Measurements from ENCODE around the gene CALM3.

CALM3 gene

DNA sequence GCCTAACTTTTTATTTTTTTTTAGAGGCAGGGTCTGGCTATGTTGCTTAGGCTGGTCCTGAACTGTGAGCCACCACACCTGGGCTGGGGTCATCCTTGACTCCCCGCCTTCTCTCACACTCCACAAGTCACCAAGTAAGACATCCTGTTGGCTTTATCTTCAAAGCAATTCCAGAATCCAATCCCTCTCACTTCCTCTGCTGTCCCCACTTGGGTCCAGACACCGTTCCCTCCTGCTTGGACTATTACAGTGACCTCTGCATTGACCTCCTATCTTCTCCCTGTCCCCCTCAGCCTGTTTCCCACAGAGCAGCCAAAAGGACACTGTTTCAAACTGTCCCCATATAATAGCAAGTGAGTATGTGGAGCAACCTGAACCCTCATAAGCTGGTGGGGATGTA, 39.5 kb downstream of the CALM3 start:
- Histone ChIP-seq H3K4me3 (ENCODE audit: low read length) (no peak overlapping the region), H2AFZ (ENCODE audit: low read depth, low read length) (no peak overlapping the region), H3K27me3 (ENCODE audit: insufficient read depth, low read length) (peaks cover 17% of the 10 kb centered on the region), H3K9me3 (ENCODE audit: low read length) (no peaks in the 10 kb centered on the region), H3K4me1 (ENCODE audit: insufficient read depth, low read length) (peaks cover 25% of the 10 kb centered on the region), H3K36me3 (ENCODE audit: insufficient read depth, low read length) (no peaks in the 10 kb centered on the region)

DNA sequence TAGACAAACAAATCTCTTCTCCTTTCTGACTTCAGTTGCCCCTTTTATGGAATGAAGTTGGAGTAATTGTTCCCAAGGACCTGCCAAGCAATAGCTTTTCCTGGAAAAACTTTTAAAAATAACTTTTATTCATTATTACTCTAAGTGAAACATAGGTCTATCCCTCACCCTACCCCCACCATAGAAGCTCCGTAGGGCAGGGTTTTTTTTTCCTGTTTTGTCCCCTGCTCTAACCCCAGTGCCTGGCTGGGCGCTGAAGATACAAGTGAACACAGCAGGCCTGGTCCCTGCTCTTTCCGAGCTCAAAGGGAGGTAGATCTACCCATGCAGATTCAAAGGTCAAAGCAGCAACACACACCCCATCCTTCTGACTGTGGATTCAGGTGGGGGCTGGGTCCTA, 43.6 kb downstream of the CALM3 start:
- Histone ChIP-seq H2AFZ (ENCODE audit: low read depth, low read length) (no peak overlapping the region), H3K4me3 (ENCODE audit: low read length) (no peak overlapping the region), H3K9me3 (ENCODE audit: low read length) (peaks cover 11% of the 10 kb centered on the region), H3K4me1 (ENCODE audit: insufficient read depth, low read length) (peaks cover 3% of the 10 kb centered on the region), H3K27me3 (ENCODE audit: insufficient read depth, low read length) (peaks cover 9% of the 10 kb centered on the region), H3K36me3 (ENCODE audit: insufficient read depth, low read length) (no peaks in the 10 kb centered on the region)

DNA sequence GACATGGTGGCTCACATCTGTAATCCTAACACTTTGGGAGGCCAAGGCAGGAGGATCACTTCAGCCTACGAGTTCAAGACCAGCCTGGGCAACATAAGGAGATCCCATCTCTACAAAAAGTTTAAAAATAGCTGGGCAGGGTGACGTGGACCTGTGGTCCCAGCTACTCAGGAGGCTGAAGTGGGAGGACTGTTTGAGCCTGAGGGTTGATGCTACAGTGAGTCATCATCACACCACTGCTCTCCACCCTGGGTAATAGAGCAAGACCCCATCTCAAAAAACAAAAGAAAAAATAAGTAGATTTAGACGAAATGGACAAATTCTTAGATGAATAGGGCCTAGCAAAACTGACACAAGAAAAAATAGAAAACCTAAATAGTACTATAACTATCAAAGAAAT, 45.3 kb downstream of the CALM3 start:
- no peak overlapping the region for H3K4me3 ChIP-seq (ENCODE audit: low read length)
- H3K27me3 ChIP-seq (ENCODE audit: insufficient read depth, low read length), result no peaks in the 10 kb centered on the region
- H3K4me1 ChIP-seq (ENCODE audit: insufficient read depth, low read length), result no peaks in the 10 kb centered on the region
- no peak overlapping the region for H2AFZ ChIP-seq (ENCODE audit: low read depth, low read length)
- H3K36me3 ChIP-seq (ENCODE audit: insufficient read depth, low read length), result no peaks in the 10 kb centered on the region
- H3K9me3 ChIP-seq (ENCODE audit: low read length), result peaks cover 11% of the 10 kb centered on the region

DNA sequence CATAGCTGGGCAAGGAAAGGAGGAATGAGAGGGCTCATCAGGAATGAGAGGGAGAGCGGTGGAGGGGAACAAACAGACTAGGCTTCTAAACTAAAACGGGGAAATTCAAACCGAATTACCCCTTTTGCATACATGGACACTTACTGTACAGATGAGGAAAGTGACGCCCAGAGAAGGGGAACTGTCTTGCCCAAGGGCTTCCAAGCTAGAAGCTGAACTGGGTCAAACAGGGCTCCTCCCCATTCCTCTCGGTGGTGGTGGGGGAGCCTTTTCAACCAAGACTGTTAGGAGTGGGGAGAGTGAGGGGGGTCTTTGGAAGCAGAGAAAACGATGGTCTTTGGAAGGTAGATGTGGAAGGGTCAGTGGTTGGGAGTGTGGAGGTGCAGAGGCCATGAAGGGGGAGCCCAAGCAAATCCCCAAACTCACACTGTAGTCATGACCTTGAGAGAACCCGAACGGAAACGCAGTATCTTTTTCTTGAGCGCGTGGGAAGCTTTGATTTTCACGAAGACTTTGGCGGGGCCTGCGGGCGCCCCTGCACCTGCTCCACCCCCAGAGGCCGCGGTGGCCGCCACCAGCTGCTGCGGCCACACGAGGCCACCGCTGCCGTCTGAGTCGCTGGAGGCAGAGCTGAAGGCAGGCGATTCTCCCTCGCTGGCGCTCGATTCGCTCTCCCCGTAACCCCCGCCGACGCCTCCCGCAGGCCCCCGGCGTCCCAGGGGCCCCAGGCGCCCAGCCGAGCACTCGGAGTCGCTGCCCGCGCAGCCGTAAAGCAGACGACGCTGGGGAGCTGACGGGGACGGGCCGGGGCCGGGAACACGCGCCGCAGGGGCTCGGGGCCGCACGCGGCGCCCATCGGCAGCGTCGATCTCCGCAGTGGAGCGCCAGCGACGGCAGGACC, 47.2 kb downstream of the CALM3 start:
- Histone ChIP-seq H2AFZ (ENCODE audit: low read depth, low read length) (no peak overlapping the region), H3K4me1 (ENCODE audit: insufficient read depth, low read length) (no peaks in the 10 kb centered on the region), H3K27me3 (ENCODE audit: insufficient read depth, low read length) (no peaks in the 10 kb centered on the region), H3K9me3 (ENCODE audit: low read length) (peaks cover 11% of the 10 kb centered on the region), H3K4me3 (ENCODE audit: low read length) (no peak overlapping the region), H3K36me3 (ENCODE audit: insufficient read depth, low read length) (no peaks in the 10 kb centered on the region)

DNA sequence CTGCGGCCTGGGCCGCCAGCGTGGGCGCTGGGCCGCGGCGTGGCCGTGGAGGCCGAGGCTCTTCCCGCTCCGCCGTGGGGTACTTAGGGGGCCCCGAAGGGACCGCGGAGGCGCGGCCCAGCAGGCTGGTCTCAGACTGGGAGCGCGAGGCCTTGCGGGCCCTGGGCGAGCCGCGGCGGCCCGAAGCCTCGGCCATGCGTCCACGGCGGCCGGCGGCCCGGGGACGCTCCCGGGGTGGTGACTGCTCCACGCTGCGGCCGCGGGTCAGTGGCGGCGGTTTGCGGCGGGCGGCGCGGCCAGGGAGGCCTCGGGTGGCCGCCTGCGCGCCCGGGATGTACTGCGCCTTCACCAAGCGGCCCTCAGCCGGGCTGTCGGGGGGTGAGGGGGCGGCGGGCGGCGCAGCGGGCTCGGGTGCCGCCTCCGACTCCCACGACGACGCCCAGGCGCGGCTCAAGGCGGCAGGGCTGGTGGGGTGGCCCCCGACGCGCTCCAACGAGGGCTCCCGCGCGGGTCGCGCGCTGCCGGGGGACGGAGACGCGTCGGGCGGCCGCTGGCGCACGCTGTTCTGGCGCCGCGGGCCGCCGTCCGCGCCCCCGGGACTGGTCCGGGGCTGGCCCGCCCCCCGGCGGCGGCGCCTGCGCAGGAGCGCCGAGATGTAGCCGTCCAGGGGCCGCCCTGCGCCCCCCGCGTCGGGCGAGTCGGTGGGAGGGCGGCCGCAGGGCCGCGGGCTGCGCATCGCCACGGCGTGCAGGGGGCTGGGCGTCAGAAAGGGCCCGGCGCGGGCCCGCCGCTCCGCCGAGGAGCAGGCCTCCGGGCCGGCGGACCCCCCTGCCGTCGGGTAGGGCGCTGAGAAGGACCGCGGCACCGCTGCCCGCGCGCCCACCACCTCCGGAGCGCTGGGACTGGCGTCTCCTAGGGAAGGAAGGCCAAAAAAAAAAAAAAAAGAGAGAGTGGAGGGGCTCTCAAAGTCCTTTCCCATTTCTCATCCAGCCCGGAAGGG, 48.1 kb downstream of the CALM3 start:
- Histone ChIP-seq H2AFZ (ENCODE audit: low read depth, low read length) (no peak overlapping the region), H3K4me1 (ENCODE audit: insufficient read depth, low read length) (peaks cover 6% of the 10 kb centered on the region), H3K36me3 (ENCODE audit: insufficient read depth, low read length) (no peaks in the 10 kb centered on the region), H3K27me3 (ENCODE audit: insufficient read depth, low read length) (no peaks in the 10 kb centered on the region), H3K9me3 (ENCODE audit: low read length) (peaks cover 11% of the 10 kb centered on the region), H3K4me3 (ENCODE audit: low read length) (no peak overlapping the region)

DNA sequence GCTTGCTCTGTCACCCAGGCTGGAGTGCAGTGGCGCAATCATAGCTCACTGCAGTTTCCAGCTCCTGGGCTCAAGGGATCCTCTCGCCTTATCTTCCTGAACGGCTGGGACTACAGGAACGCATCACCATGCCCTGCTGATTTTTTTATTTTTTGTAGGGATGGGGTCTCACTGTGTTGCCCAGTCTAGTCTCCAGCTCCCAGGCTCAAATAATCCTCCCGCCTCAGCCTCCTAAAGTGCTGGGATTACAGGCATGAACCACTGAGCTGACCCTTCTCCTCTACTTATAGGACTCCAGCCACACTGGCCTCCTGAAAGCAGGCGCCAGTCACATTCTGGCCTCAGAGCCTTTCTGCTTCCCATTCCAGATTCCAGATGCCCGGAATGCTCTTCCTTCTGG, 49.3 kb downstream of the CALM3 start:
- no peaks in the 10 kb centered on the region for H3K27me3 ChIP-seq (ENCODE audit: insufficient read depth, low read length)
- H2AFZ ChIP-seq (ENCODE audit: low read depth, low read length), result no peak overlapping the region
- H3K4me1 ChIP-seq (ENCODE audit: insufficient read depth, low read length), result peaks cover 13% of the 10 kb centered on the region
- H3K4me3 ChIP-seq (ENCODE audit: low read length), result no peak overlapping the region
- no peaks in the 10 kb centered on the region for H3K36me3 ChIP-seq (ENCODE audit: insufficient read depth, low read length)
- peaks cover 11% of the 10 kb centered on the region for H3K9me3 ChIP-seq (ENCODE audit: low read length)

DNA sequence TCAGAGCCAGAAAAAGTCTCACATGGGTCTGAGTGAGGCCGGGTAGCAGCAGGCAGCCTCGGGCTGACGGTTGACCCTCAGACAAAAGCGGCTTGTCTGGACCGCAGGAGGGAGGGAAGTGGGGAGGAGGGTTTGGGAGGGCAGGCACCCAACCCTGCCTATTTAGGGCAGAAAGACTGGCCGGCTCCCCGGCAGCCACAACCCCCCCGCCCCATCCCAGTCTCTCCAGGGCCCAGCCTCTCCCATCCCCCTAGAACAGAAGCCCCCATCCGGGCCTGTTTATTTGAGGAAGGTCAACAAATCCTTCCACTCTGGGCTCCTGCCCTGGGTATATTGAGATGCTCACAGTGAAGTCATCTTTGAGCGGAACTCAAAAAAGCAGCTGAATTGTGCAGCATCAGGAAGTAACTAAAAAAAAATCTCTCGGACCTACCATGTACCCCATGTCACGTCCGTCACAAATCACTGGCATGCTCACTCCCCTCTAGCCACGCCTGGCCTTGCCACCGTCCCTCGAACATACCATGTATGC, 53.6 kb downstream of the CALM3 start:
- no peak overlapping the region for H2AFZ ChIP-seq (ENCODE audit: low read depth, low read length)
- no peaks in the 10 kb centered on the region for H3K9me3 ChIP-seq (ENCODE audit: low read length)
- H3K27me3 ChIP-seq (ENCODE audit: insufficient read depth, low read length), result no peaks in the 10 kb centered on the region
- no peak overlapping the region for H3K4me3 ChIP-seq (ENCODE audit: low read length)
- H3K4me1 ChIP-seq (ENCODE audit: insufficient read depth, low read length), result peaks cover 26% of the 10 kb centered on the region
- no peaks in the 10 kb centered on the region for H3K36me3 ChIP-seq (ENCODE audit: insufficient read depth, low read length)

DNA sequence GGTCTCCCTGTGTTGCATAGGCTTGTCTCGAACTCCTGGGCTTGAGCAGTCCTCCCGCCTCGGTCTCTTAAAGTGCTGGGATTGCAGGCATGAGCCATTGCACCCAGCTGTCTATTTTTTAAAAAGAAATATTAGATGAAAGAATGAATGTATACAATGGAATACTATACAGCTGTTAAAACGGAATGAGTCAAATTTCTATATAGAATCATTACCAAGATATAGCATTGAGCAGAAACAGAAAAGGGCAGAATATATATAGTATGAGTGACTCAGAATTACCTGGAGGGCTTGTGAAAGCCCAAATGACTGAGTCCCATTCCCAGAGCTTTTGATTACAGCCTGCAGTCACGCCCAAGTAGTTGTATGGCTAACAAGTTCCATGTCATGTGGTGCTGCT, 55.4 kb downstream of the CALM3 start:
- Histone ChIP-seq H3K4me3 (ENCODE audit: low read length) (no peak overlapping the region), H2AFZ (ENCODE audit: low read depth, low read length) (no peak overlapping the region), H3K4me1 (ENCODE audit: insufficient read depth, low read length) (peaks cover 37% of the 10 kb centered on the region), H3K36me3 (ENCODE audit: insufficient read depth, low read length) (no peaks in the 10 kb centered on the region), H3K27me3 (ENCODE audit: insufficient read depth, low read length) (no peaks in the 10 kb centered on the region), H3K9me3 (ENCODE audit: low read length) (no peaks in the 10 kb centered on the region)

DNA sequence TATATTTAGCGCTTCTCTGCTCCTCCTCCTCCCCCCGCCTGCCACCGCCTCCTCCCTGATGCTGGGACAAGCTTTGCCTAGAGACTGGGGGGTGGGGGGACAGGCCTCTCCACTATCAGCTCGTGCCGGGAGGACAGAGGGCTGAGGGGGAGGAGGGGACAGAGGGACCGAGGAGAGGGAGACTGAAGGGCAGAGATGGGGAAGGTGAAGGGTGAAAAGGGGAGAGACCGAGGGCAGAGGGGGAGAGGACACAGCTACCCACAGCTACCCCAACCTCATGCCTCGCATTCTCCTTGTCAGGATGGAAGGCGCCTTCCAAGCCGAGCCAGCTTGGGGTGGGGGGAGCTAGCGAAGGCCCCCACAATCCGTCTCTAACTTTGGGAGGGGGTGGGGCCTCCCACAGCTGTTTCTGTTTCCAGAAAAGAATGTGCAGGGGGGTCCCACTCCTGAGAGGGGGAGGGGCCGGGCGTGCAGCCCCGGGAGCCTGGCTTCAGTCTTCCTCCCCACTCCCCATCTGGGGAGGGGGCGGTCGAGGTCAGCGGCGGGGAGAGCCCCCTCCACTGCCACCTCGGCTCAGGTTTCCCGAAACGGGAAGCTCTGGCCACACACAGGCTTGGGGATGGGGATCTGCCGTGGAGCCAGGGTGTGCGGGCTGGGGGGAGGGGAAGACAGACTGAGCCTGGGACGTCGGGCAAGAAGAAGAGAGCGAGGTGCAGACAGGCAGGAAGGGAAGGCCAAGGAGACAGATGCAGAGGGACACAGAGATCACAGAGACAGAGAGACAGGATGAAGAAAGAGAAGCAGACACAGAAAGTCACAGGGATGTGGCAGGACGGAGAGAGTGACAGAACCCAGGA, 58.2 kb downstream of the CALM3 start:
- peak overlapping the region; percentile 80 for H3K4me3 ChIP-seq (ENCODE audit: low read length)
- no peaks in the 10 kb centered on the region for H3K36me3 ChIP-seq (ENCODE audit: insufficient read depth, low read length)
- H3K27me3 ChIP-seq (ENCODE audit: insufficient read depth, low read length), result no peaks in the 10 kb centered on the region
- H2AFZ ChIP-seq (ENCODE audit: low read depth, low read length), result peak overlapping the region; percentile 6
- H3K9me3 ChIP-seq (ENCODE audit: low read length), result no peaks in the 10 kb centered on the region
- H3K4me1 ChIP-seq (ENCODE audit: insufficient read depth, low read length), result peaks cover 33% of the 10 kb centered on the region

DNA sequence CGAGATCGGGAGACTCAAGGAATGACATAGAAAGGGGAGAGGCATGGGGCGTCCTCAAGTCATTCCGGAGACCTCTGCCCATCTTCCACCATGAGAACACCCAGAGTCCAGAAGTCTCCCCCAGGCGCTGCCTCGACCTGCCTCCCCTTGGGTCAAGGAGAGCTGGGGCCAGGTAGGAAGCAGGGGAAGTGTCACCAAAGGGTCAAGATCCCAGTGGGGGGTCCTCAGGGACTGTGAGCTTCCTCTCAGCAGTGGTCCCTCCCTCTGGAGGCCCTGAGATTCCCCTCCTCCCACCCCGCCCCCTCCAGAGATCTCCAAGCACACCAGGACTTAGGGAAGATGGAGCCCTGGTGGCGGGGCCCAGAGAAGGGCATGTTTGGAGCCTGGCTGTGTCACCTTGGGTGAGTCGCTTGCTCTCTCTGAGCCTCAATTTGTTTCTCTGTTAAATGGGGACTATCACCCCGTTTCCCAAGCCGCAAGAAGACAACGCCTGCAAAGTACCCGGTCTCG, 58.9 kb downstream of the CALM3 start:
- H3K9me3 ChIP-seq (ENCODE audit: low read length), result no peaks in the 10 kb centered on the region
- peak overlapping the region; percentile 74 for H2AFZ ChIP-seq (ENCODE audit: low read depth, low read length)
- no peaks in the 10 kb centered on the region for H3K27me3 ChIP-seq (ENCODE audit: insufficient read depth, low read length)
- H3K4me1 ChIP-seq (ENCODE audit: insufficient read depth, low read length), result peaks cover 28% of the 10 kb centered on the region
- H3K36me3 ChIP-seq (ENCODE audit: insufficient read depth, low read length), result no peaks in the 10 kb centered on the region
- H3K4me3 ChIP-seq (ENCODE audit: low read length), result peak overlapping the region; percentile 80

All from neuron (in vitro differentiated cells).